ENCODE measurements around the gene PODN. TPM values are rescaled to one million over a fixed set of nuclear protein-coding genes. Genes with fewer than 3 reads are reported as not detected.

Gene PODN
- total RNA-seq, 1 experiment from 2014 or later, result 0.36 TPM

DNA sequence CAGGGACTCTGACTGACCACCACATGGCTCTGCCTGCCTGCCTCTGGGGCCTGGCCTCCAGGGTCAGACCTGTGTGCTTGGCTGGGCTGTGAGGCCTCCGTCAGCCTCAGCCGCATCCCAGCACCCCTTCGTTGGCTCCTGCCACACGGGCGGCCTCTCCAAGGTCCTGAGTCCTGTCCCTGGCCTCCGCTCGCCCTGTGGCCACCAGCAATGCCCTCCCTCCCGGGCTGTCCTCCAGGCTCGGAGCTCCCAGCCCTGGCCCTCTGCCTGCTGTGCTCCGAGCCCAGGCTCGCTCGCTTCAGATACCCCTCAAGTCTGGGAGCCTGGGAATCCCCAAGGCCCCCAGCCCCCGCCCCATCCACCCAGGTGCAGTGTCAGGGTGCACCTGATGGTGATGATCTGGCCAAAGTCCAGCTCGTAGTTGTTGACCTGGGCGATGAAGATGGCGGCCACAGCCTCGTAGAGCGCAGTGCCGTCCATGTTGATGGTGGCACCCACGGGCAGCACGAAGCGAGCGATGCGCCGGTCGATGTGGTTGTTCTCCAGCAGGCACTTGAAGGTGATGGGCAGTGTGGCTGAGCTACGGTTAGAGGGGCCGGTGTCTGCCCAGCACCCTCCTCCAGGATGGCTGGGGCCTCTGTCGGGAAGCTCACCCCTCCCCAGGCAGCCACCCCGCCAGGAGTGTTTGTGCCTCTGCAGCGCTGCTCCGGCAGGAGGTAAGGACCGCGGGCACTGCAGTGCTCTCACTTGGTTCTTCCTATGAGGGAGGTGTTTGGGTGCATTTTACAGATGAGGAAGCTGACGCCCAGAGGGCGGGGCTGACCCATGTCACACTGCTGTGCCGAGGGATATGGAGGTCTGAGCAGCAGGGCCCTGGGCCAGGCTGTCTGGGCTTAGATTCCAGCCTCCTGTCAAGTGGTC lies 28.5 kb downstream of the PODN start:
- no peak for DNase-seq (ENCODE audit: low read depth)

DNA sequence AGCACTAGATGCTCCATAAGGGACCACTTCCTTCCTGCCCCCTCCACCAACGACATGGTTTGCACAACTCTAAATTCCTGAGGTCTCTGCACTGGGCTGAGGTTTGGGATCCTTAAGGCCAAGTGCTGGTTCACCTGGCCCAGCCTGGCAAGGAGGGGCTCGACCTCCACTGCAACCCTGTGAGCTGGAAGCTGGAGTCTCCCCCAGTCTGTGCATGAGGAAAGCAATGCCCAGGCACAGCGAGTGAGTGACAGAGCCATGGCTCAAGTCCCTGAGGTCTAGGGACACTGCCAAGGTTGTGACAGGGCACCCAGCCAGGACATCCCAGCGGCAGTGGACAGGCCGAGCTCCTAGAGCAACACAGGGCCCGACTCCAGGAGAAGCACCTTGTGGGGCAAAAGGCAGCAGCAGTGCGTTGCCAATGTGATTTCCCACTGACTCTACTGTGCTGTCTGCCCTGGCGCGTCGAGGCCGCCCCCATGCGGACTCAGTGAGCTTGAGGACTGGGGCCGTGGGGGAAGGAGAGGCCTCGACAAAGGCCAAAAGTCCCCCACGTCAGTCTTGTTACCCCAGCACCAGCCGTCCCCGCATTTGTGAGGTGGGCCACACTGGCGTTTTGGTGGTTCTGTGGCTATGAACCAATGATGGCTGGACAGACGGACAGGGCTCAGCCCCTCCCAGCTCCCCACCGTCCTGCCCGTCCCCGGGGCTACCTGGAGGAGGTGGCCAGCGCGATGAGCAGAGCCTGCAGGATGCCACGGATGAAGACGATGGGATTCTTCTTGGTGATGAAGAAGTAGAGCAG lies 30.0 kb downstream of the PODN start:
- DNase-seq (ENCODE audit: low read depth), result peak; percentile 70

DNA sequence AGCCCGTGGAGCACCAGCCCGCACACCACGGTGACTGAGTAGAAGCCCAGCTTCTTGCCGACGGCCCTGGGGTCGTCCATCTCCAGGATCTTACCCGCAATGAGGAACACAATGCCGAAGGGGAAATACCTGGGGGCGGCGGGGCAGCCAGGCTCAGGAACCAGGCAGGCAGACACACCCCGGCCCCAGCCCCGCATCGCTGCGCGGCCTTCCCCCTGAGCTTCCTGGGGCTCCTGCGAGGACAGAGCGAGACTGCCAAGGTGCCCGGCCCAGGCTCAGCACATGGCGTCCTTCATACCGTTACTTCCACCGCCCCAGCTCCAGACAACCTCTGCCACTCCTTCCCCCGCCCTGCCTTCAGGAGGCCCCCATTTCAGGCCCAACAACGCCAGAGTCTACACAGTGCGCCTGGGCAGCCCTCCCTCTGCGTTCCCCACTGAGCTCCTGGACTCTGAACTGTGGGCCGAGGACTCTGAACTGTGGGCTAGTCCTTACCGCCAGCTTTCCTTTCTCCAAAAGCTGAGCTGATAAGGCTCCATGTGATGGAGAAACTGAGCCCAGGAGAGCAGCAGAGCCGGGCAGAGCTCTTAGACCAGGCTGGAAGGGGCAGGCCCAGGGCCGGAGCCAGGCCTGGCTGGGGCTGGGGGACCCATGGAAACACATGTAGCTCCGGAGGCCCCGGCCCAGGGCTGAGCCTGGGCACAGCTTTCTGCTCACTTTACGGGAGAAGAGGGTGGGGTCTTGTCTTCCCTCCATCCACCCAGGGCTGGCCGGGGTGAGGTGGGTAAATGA lies 30.8 kb downstream of the PODN start:
- DNase-seq (ENCODE audit: low read depth), result no peak

DNA sequence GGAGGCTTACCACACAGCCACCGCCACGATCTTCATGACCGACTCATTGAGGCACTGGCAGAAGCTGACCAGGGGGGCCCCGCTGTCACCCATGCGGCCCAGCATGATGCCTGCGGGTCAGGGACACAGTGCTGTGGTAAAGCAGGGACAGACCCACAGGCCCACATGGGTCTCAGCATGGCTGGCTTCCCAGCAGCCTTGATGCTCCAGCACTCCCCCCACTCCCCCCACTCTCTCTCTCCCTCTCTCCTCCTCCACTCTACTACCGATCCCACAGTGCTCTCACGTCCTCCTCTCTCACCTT lies 31.4 kb downstream of the PODN start:
- no peak for DNase-seq (ENCODE audit: low read depth)

DNA sequence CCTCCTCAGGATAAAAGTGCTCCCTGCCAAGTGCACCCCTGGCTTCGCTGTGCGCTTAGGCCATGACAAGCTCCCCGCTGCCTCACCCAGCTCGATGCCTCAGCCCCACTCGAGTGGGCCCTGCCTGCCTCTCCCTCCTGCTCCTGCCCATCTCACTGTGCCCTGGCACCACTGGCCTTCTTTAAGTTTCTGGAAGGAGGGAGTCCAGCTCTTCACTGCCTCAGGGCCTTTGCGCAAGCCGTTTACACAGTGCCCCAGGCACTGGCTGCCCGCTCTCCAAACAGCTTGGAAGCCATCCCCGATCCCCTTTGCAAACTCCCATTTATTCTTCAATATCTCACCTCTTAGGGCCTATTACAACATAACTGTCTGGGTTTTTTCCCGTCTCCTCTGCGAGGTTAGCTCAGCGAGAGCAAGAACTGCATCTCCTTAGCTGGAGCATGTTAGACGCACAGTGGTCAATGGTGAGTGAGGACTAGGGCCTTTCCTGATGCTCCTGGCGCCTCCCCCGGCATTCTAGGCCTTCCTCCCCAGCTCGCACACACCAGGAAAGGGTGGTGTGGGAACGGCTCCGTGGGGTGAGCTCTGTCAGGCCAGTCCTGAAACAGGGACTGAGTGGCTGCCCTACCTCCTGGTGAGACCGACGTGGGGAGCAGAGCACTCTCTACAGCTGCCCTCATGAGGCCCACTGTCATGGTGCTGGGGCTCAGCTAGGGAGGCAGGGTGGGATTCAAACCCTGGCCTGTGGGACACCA lies 31.9 kb downstream of the PODN start:
- no peak for DNase-seq (ENCODE audit: low read depth)

DNA sequence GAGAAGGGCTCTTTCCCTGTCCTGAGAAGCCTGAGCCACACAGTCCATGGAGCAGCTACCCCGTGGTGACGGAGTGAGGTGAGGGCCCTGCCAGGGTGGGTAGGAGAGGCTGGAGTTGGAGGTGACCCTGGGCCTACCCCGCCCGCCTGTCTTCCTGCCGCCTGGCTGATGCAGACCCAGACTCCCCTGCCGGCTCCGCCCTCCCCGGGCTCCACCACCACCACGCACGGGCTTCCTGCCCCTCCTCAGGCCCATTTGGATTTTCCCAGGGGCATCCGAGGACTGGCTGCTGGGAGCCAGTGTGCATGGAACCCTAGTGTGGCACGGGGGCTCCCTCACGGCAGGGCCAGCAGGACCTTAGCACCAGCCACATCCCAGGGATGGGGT lies 32.5 kb downstream of the PODN start:
- no peak for DNase-seq (ENCODE audit: low read depth)

DNA sequence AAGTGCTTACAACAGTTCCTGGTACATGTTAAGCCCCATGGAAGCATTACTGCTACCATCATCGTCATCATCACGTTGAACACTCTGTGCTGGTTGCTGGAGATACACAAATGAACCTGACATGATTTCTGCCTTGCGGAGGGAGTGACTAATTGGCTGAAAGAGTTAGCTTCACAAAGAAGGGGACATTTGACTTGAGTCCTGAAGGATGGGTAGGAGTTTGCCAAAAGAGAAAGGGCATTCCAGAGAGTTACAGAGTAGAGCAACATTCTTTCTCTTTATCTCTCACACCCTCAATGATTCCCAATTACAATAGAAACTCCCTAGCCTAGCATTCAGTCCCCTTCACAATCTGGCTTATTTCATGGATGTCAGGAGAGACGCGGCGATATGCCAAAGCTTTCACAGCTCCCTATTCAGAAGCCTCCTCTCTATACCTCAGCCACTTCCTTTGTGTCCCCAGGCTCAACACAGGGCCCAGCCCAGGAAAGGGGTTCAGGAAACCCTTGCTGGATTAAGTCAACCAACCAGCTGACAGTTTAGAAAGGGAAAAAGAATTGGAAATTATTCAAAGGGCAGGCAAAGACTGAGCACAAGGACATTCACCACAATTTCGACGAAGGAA lies 42.4 kb downstream of the PODN start:
- peak; percentile 25 for DNase-seq (ENCODE audit: low read depth)

DNA sequence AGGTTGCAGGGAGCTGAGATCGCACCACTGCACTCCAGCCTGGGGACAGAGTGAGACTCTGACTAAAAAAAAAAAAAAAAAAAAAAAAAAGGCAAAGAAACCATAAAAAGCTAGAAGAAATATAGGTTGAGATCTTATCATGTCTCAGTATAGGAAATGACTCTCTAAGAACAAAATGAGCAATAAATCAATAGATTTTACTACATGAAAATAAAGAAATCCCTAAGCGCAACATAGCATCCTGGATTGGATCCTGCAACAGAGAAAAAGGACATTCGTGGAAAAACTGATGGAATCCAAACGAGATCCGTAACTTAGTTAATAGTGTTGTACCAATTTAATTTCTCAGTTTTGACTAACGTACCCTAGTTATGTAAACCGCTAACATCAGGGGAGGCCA lies 45.1 kb downstream of the PODN start:
- DNase-seq (ENCODE audit: low read depth), result no peak

DNA sequence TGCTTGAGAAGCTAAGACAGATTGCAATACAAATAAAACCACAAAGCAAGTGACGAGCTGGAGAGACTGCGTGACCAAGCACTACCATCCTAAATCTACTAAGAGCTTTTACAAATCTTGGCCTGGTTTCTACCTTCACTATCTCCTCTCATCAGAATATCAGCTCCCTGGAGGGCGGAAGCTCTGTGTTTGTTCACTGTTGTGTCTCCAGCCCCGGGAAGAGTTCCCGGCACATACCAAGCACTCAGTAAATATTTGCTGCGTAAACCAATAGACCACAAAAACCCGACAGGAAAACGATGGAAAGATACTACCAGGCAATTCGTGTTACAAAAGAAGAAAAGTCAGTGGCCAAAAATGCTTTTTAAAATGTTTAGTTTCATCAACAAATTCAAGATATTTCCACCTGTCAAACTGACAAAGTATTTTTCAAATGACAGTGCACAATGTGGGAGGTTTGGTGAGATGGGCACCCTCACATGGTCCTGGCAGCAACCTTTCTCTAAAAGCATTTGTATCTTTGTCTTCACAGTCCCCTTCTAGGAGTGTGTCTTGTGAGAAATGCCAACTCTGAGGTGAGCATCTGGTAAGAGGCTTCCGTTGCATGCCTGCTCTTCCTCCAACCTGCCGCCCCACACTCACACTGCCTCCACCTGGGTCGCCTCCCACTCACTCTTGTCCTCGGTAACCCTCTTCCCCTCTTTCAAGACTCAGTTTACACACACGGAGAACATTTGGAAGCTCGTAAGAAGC lies 45.7 kb downstream of the PODN start:
- DNase-seq (ENCODE audit: low read depth), result peak; percentile 72

DNA sequence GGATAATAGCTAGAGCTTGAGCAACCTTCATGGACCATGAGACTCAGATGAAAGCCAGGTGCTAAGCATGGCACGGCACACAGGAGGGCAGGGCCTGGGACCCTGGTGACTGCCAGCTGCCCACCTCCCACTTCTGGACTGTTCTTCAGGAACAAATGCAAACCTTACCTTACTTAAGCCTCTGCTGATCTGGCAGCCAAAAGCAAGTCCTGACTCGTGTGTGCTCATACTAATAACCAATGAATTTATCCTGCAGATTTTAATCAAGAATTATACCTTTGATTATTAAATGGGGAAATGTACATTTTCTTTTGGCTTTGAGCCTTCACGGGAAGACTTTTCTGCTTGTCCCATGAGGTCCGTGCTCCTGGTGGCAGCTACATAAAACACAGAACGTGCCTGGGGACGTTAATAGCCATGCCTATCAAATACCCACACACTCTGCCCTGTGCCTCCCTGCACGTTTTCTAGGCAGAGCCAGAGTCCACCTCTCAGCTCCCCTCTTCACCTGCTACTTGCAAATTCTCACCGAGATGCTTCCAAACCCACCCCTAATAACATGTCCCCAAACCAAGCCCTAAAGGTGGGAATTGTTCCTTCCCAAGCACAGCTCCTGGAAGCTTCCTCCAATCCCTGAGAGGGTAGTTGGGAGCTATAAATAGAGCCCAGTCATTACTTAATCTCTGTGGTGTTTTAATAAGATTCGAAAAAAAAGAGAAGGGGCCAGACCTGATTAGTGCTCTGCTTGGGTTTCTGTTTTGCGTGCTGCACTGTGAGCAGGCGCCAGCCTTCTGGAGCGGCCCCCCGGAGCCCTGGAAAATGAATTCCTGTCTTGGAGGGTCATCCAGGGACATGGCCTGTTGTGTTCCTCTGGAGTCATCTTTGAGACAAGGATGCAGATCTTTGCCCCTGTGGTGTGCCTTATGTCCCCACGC lies 46.9 kb downstream of the PODN start:
- no peak for DNase-seq (ENCODE audit: low read depth)

DNA sequence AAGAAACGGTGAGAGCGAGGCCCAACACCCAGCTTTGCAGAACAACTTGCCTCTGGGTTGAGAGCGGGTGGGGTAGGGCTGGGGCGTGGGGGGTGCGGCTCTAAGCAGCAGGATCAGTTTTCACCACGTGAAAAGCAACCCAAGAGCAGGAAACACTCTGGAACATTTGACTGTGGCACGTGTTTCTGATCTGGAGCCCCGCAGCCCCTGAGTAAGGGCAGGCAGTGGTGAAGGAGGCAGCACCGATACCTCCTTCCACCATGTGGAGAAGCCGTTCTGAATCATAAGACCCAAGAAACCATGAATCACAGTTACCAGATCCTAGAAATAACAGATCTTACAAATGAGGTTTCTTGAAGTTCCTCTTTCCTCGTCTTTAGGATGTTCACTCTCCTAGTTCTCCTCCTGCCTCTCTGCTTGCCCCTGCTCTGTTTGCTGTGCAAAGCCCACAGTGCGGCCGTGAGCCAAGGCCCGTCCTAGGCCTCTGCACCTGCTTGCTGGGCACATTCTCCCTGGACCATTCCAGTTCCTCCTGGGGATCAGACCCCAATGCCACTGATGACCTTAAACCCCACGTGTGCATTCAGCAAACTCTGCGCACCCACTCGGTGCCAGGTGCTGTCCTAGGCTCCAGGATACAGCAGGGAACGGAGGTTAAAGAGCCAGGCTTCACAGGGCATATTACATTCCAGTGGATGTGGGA lies 48.5 kb downstream of the PODN start:
- no peak for DNase-seq (ENCODE audit: low read depth)

DNA sequence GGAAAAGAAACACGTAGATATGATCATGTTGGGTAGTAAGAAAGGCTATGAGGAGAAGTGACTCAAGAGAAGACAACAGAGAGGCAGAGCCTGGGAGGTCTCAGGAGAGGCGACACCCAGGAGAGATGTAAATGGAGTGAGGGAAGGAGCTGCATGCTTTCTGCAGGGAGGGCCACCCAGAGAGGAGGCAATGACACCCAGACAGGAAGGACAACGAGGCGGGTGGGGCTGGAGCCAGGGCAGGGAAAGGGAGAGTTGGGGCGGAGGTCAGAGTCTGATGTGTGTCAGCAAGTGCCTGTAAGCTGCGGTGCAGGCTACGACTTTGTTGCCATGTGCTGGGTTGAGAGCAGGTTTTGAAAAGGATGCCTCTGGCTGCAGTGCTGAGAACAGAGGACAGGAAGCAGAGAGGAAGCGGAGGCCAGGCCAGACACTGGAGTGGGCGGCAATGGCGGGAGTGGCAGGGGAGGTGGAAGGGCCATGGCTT lies 49.1 kb downstream of the PODN start:
- DNase-seq (ENCODE audit: low read depth), result no peak

DNA sequence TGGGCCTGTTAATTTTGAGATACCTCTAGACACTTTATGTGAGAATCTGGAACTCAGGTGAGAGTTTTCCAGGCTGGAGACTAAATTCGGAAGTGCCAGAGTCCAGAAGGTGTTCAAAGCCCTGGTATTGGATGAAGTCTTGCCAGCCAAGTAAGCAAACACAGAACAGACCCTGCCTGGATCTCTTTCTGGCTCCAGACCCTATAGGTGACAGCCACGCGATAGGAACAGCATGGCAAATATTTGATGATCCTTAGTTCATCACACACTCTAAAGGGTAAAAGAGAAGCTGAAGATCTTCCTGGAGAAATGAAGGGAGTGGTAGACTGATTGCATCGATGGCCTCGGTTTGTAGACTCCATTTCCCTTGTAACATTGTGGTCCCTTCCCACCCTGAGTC lies 49.7 kb downstream of the PODN start:
- no peak for DNase-seq (ENCODE audit: low read depth)

DNA sequence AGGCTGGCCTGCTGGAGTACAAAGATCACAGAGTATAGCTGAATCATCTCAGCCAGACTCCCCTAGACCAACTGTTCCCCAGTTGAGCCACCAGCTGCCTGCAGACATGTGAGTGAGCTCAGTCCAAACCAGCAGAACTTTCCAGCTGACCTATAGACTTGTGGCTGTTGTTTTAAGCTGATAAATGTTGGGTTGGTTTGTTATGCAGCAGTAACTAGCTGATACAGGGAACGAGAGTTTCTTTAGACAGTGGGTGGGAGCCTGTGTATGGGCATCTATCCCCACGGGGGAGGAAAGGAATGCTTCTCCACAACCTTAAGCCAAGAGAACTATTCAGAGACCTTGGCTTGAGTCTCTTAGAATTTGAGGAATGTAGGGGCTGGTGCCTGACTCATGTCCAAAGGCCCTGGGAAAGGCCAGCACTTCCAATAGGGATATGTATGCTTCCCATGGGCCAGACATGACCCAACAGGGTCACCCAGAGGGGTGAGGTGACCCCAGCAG lies 50.3 kb downstream of the PODN start:
- DNase-seq (ENCODE audit: low read depth), result peak; percentile 39

DNA sequence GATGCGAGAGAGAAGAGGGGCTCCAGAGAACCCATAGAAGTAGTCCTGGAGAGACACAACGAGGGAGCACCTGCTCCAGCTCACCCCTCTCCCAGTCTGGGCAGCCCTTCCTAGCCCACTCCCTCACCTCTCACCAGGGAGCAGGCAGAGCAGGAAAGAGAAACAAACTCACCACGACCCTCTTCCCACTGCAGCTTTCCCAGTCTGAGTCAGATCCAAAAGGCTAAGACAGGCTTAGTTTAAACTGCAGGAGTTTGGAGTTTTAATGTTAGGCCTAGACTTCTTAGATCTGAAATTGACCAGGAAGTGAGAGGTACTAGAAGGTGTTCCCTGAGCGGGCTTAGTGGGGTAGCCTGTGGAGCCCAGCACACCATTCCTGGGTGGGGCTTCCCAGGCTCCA lies 50.8 kb downstream of the PODN start:
- DNase-seq (ENCODE audit: low read depth), result no peak

DNA sequence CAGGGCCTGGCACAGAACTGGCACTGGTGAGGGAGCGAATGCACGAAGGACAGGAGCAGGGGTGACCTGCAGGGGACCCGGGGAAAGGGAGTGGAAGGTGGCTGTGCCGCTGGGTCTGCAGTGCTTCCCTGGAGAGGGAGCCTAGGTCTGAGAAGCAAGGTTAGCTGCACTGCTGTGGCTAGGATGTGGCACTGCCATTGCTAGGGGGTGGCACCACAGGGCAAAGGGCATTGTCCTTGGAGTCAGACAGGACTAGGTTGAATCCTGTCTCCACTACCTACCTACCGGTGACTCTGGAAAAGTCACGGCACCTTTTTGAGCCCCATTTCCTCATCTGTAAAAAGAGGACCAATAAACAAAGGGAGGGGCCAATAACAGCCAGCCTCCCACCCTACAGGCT lies 52.1 kb downstream of the PODN start:
- DNase-seq (ENCODE audit: low read depth), result no peak

DNA sequence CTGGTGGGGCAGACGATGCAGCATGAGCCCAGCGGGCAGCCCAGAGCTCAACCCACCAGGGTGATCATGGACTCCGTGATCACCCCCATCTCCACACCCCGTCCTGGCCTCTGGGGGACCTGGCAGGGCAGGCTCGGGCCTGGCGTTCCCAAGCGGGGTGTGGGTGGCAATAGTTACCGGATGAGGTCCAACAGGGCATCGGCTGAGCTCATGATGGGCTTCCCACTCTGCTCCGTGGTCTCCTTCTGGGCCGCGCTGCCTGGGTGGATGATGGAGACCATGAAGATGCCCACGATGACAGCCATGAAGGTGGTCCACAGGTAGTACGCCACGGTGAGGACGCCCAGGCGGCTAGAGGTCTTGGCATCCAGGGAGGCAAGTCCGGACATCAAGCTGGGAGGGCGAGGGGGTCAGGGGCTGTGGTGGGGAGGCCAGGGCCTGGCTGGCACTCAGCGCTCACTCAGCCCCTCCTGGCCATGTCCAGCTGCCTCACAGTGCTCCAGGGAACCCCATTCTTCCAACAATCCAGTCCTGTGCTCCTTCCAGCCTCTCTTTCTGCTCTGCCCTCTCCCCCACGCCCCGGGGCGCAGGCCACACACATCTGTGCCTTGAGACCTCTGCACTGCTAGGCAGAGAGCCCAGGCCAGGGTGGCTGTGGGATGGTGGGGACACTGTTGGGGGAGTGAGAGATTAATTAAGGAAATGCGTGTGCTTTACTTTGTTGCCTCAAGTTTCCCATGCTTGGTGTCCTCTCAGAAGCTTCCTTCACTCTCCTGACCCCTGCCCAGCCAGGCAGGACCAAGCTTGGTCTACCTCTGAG lies 52.8 kb downstream of the PODN start:
- no peak for DNase-seq (ENCODE audit: low read depth)
